ENCODE results near the gene HOXD9. TPM values are rescaled to one million over a fixed set of nuclear protein-coding genes. Genes with fewer than 3 reads are reported as not detected.

HOXD9 gene
- total and polyA plus RNA-seq, 8 donors: 0.29 to 1.7 (median 0.95) TPM

DNA sequence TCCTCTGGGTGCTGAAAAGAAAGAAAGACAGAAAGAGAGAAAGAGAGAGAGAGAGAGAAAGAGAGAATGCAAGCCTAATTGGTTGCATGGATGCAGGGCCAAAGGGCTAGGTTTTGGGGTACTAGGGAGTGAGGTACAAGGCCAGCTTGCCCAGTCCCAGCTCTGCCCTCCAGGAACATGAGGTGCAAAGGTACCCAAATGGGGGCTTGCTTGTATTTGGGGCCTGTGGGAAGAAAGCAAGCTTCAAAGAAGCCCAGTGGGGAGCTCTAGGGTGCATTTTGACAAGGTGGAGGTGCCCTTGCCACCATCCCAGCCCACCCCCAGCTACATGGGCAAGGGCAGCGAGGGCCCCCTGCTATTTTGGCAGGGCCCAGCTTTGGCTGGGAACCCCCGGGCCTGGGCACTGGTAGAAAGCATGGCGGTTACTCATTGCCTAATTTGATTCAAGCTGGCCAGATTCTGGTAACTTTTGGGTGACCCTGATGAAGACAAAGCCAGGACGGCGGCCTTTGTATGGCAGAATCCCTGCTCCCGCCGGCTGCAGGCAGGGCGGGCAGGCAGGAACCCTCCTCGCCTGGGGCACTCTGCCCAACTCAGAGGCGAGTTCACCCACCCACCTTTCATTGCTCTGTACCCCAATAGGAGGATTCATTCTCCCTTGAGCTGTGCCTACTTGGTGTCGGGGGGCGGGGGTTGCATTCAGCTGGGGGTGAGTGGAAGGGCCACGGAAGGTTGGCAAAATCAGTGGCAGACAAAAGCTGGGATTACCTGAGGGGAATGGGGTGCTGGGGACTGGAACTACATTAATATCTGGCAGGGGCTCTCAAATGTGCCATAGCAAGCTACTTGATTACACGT is 28.3 kb downstream of the HOXD9 start:
- ATAC-seq: no peak
- intact Hi-C loops (cut with DNase I): no loop called here
- Histone ChIP-seq H3K9me3 (no peaks in the 10 kb centered on the region), H3K4me1 (no peaks in the 10 kb centered on the region), H3K36me3 (no peaks in the 10 kb centered on the region), H3K27me3 (peaks cover 98 to 100% of the 10 kb centered on the region in 2 donors), H3K4me3 (no peak overlapping the region), H3K27ac (no peak overlapping the region)
- DNase-seq: no peak
- TF ChIP-seq, protein P1, sequence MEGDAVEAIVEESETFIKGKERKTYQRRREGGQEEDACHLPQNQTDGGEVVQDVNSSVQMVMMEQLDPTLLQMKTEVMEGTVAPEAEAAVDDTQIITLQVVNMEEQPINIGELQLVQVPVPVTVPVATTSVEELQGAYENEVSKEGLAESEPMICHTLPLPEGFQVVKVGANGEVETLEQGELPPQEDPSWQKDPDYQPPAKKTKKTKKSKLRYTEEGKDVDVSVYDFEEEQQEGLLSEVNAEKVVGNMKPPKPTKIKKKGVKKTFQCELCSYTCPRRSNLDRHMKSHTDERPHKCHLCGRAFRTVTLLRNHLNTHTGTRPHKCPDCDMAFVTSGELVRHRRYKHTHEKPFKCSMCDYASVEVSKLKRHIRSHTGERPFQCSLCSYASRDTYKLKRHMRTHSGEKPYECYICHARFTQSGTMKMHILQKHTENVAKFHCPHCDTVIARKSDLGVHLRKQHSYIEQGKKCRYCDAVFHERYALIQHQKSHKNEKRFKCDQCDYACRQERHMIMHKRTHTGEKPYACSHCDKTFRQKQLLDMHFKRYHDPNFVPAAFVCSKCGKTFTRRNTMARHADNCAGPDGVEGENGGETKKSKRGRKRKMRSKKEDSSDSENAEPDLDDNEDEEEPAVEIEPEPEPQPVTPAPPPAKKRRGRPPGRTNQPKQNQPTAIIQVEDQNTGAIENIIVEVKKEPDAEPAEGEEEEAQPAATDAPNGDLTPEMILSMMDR (IDR thresholded peaks at IDR 0.05): no peak

DNA sequence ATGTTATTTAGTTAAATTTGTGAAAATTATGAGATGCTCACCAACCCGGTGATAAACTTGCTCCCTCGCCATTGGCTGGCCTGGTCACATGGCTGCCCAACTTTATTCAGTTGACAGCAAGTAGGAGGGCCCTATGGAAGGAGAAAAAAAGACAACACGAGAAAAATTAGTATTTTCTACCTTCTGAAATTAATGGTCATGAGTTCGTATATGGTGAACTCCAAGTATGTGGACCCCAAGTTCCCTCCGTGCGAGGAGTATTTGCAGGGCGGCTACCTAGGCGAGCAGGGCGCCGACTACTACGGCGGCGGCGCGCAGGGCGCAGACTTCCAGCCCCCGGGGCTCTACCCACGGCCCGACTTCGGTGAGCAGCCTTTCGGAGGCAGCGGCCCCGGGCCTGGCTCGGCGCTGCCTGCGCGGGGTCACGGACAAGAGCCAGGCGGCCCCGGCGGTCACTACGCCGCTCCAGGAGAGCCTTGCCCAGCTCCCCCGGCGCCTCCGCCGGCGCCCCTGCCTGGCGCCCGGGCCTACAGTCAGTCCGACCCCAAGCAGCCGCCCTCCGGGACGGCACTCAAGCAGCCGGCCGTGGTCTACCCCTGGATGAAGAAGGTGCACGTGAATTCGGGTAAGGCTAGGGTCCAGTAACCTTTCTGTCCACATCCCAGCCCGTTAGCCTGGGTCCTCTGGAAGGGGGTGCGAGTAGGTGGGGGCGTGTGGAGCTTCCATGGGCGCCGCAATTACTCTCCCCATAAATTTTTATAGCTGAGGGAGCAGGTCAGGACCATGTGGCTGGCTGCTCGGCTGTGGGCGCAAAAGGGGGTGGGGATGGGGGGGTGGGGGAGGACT is 29.1 kb downstream of the HOXD9 start, which contains the start of gene HOXD4:
HOXD4 (plus strand) TSS at position 109 of the 846 bp plus-strand sequence; CDS start at position 193, 84 bp downstream.
- TF ChIP-seq, protein P1 (IDR thresholded peaks at IDR 0.05): no peak
- intact Hi-C loops (cut with DNase I): no loop called here
- no peaks in the 10 kb centered on the region for H3K36me3 ChIP-seq
- no peak for ATAC-seq
- no peaks in the 10 kb centered on the region for H3K9me3 ChIP-seq
- H3K4me3 ChIP-seq: no peak within 1 kb of the TSS
- DNase-seq: no peak
- H3K27me3 ChIP-seq: peaks cover 98 to 100% of the 10 kb centered on the region in 2 donors
- no peaks in the 10 kb centered on the region for H3K4me1 ChIP-seq
- no peak within 1 kb of the TSS for H3K27ac ChIP-seq

DNA sequence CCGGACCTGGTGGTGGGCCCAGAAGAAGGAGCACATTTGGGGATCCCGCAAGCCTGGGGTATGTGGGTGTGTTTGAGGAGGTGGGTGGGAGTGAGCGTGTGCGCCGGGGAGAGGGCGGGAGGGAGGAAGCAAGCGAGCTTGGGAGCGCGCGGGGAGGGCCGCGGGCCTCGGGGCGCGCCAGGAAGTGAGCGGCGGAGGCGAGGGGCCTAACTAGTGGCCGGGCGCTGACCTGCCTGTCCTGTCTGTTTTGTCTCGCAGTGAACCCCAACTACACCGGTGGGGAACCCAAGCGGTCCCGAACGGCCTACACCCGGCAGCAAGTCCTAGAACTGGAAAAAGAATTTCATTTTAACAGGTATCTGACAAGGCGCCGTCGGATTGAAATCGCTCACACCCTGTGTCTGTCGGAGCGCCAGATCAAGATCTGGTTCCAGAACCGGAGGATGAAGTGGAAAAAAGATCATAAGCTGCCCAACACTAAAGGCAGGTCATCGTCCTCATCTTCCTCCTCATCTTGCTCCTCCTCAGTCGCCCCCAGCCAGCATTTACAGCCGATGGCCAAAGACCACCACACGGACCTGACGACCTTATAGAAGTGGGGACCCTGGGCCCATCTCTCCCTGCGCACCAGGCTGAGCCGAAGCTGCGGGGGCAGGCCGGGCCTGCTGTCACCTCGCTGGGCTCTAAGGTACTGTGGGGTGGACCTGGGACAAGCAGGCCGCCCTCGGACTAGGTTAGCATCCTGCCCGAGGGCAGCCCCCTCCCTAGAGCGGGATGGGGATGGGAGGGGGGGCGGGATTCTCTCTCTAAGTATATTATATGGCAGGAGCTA is 30.0 kb downstream of the HOXD9 start:
- H3K27me3 ChIP-seq: peaks cover 98 to 100% of the 10 kb centered on the region in 2 donors
- ATAC-seq (no peak), DNase-seq (no peak)
- TF ChIP-seq, protein P1 (IDR thresholded peaks at IDR 0.05): no peak
- intact Hi-C loops (cut with DNase I): no loop called here
- no peaks in the 10 kb centered on the region for H3K9me3 ChIP-seq
- no peak overlapping the region for H3K4me3 ChIP-seq
- H3K4me1 ChIP-seq: no peaks in the 10 kb centered on the region
- no peaks in the 10 kb centered on the region for H3K36me3 ChIP-seq
- H3K27ac ChIP-seq: no peak overlapping the region

DNA sequence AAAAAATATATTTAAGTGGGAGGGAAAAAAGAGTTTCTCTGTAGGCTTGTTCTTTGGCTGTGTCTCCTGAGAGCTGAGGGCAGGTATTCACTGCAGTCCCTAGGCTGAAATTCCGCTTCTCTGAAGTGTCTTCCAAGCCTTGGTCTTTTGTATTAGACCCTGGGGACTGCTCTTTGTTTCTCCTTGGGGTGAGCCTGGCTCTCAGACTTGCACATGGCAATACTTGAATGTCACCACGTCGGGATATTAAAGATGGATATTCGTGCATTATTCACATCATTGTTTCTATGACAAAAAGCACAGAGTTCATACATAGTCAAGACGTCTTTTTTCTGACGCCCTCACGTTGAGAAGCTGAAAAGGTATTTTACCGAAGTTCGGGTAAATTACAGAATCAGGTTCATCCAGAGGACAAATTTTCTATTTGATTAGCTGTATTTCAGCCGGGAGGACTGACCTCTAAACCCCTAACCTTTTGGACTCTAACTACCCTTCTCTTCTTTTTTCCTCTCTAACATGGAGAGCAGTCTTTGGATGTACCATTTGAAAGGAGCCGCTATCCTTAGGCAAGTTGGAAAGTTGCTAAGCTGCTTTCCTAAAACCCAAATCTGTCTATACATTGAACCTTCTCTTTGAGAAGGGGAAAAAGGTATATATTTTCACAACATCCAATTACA is 32.2 kb downstream of the HOXD9 start:
- ATAC-seq (no peak), DNase-seq (no peak)
- Histone ChIP-seq H3K27ac (no peak overlapping the region), H3K27me3 (peaks cover 98 to 100% of the 10 kb centered on the region in 2 donors), H3K36me3 (no peaks in the 10 kb centered on the region), H3K4me1 (peaks cover 0 to 3% of the 10 kb centered on the region in 2 donors), H3K4me3 (no peak overlapping the region), H3K9me3 (no peaks in the 10 kb centered on the region)
- intact Hi-C loops (cut with DNase I): no loop called here
- TF ChIP-seq, protein P1 (IDR thresholded peaks at IDR 0.05): no peak
